SJCRH30 (cell line): ENCODE results near the gene VWA8. TPM values are rescaled to one million over a fixed set of nuclear protein-coding genes. Genes with fewer than 3 reads are reported as not detected.
A peak's percentile ranks its signal among the peaks of the same experiment; 100 is the strongest.

Source experiments
- DNase-seq, 2 experiments: peaks; one replicate each; pipeline ENCODE4 v3.0.0-alpha.2; 2015 to 2020
- H3K27ac ChIP-seq: fragments of 250-450 bp; sonication (Bioruptor Pico); 2 replicates; pipeline ENCODE4 v1.5.1; 2020; ENCODE audit warnings: mild to moderate bottlenecking, moderate library complexity
- H3K27me3 ChIP-seq: fragments of 250-450 bp; sonication (Bioruptor Pico); 2 replicates; pipeline ENCODE4 v1.5.1; 2020; ENCODE audit warnings: mild to moderate bottlenecking, moderate library complexity
- H3K36me3 ChIP-seq: fragments of 250-450 bp; sonication (Bioruptor Pico); 2 replicates; pipeline ENCODE4 v1.5.1; 2020; ENCODE audit warnings: mild to moderate bottlenecking, moderate library complexity
- H3K4me1 ChIP-seq: fragments of 250-450 bp; sonication (Bioruptor Pico); 2 replicates; pipeline ENCODE4 v1.5.1; 2020; ENCODE audit warnings: mild to moderate bottlenecking, moderate library complexity
- H3K4me3 ChIP-seq: fragments of 250-450 bp; sonication (Bioruptor Pico); 2 replicates; pipeline ENCODE4 v1.5.1; 2020; ENCODE audit warnings: mild to moderate bottlenecking, moderate library complexity
- H3K9me3 ChIP-seq: fragments of 250-450 bp; sonication (Bioruptor Pico); replicated peaks from 2 replicates; pipeline ENCODE4 v1.5.1; 2020; ENCODE audit warnings: mild to moderate bottlenecking, moderate library complexity
- total RNA-seq: library from RNA; depleted of rRNA; stranded (reverse); fragments of >200 nt; shearing (Covaris generic); gene quantifications from 2 replicates; pipeline ENCODE4 v1.2.3, GENCODE V29; 2014

The VWA8 gene
- total RNA-seq, 1 experiment from 2014 or later, result 14.8 TPM

GRCh38 chr13:41945926-41946325 is 15.0 kb downstream of the VWA8 start:
- Histone ChIP-seq H3K36me3 (peaks cover 10% of the 10 kb centered on the region), H3K27ac (no peak overlapping the region), H3K27me3 (no peaks in the 10 kb centered on the region), H3K4me3 (no peak overlapping the region), H3K4me1 (no peaks in the 10 kb centered on the region), H3K9me3 (peaks cover 5% of the 10 kb centered on the region; the same call in 1 of the 2 replicates)
- DNase-seq, result no peak

DNA sequence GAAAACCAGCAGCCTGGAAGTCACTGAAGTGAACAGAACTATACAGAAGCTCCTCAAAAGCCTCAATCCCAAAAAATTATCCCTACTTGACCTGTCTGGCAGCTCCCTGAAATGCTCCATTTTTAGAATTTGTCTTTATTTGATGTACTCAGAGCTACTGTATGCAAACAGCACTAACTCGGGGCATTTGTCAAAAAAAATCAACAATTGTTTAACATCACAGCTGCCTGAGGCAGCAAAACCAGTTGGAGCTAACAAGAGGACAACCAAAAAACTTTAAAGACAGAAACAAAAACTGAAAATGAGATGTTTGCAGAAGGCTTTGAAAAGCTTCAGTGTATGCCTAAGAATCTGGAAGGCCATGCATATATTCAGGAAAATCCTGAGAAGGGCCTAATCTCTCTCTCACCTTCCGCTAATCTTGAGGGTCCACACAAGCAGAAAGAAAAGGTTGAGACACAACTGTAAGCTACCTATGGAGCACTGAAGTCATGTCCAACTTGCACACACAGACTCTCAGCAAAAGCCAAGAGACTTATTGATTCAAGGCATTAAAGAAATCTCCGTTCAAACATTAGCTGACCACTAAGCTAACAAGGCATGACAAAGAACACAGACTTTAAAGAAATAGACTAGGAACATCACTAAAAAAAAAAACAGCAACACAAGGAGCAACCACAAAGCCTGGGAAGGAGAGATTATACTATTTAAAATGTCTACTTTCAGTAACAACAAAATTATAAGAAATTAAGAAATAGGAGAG is 16.1 kb downstream of the VWA8 start:
- Histone ChIP-seq H3K27me3 (no peaks in the 10 kb centered on the region), H3K4me1 (no peaks in the 10 kb centered on the region), H3K4me3 (no peak overlapping the region), H3K27ac (no peak overlapping the region; the same call in 1 of the 2 replicates), H3K9me3 (peaks cover 5% of the 10 kb centered on the region; the same call in 1 of the 2 replicates), H3K36me3 (peaks cover 10% of the 10 kb centered on the region)
- DNase-seq, result peak in 1 of 2 experiments; percentile 20

GRCh38 chr13:41944229-41944628 is 16.7 kb downstream of the VWA8 start:
- Histone ChIP-seq H3K4me1 (no peaks in the 10 kb centered on the region), H3K27ac (no peak overlapping the region), H3K36me3 (peaks cover 10% of the 10 kb centered on the region), H3K4me3 (no peak overlapping the region), H3K9me3 (peaks cover 5% of the 10 kb centered on the region; the same call in 1 of the 2 replicates), H3K27me3 (no peaks in the 10 kb centered on the region)
- no peak for DNase-seq

GRCh38 chr13:41942462-41943094 is 18.3 kb downstream of the VWA8 start:
- no peak for DNase-seq
- Histone ChIP-seq H3K4me3 (no peak overlapping the region), H3K27ac (no peak overlapping the region)

GRCh38 chr13:41941174-41941573 is 19.7 kb downstream of the VWA8 start:
- Histone ChIP-seq H3K36me3 (peaks cover 8% of the 10 kb centered on the region), H3K9me3 (peaks cover 5% of the 10 kb centered on the region; the same call in 1 of the 2 replicates), H3K27ac (no peak overlapping the region), H3K4me1 (no peaks in the 10 kb centered on the region), H3K4me3 (no peak overlapping the region), H3K27me3 (no peaks in the 10 kb centered on the region)
- DNase-seq, result no peak

More at GRCh38 chr13:41942462-41943094, 18.3 kb downstream of the VWA8 start:
- no peaks in the 10 kb centered on the region for H3K4me1 ChIP-seq
- H3K9me3 ChIP-seq, result peaks cover 5% of the 10 kb centered on the region; the same call in 1 of the 2 replicates
- H3K27me3 ChIP-seq, result no peaks in the 10 kb centered on the region
- H3K36me3 ChIP-seq, result peaks cover 10% of the 10 kb centered on the region

GRCh38 chr13:41939398-41939797 is 21.5 kb downstream of the VWA8 start:
- no peaks in the 10 kb centered on the region for H3K9me3 ChIP-seq
- H3K27me3 ChIP-seq, result no peaks in the 10 kb centered on the region
- H3K4me3 ChIP-seq, result no peak overlapping the region
- DNase-seq, result no peak
- H3K27ac ChIP-seq, result no peak overlapping the region
- no peaks in the 10 kb centered on the region for H3K4me1 ChIP-seq
- H3K36me3 ChIP-seq, result no peaks in the 10 kb centered on the region; the same call in 1 of the 2 replicates

DNA sequence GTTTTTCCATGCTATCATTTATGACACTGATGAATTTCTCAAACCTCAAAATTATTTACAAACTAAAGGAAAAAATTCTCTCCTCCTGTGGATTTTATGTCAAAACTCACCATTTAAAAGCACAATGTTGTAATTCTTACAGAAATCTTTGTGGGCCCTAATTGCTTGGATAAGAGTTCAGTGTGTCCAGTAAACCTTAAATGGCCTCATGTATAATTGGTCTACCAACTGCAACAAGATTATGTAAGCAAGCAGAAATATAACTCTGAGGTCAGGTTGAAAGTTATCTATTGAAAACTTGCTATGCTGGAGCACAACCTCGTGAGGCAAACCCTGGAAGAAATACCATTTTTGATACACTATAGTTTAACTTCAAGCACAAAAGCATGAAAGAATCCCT is 22.0 kb downstream of the VWA8 start:
- H3K4me3 ChIP-seq, result no peak overlapping the region
- no peaks in the 10 kb centered on the region for H3K27me3 ChIP-seq
- H3K36me3 ChIP-seq, result no peaks in the 10 kb centered on the region; the same call in 1 of the 2 replicates
- no peak for DNase-seq
- no peaks in the 10 kb centered on the region for H3K9me3 ChIP-seq
- H3K27ac ChIP-seq, result no peak overlapping the region
- no peaks in the 10 kb centered on the region for H3K4me1 ChIP-seq

DNA sequence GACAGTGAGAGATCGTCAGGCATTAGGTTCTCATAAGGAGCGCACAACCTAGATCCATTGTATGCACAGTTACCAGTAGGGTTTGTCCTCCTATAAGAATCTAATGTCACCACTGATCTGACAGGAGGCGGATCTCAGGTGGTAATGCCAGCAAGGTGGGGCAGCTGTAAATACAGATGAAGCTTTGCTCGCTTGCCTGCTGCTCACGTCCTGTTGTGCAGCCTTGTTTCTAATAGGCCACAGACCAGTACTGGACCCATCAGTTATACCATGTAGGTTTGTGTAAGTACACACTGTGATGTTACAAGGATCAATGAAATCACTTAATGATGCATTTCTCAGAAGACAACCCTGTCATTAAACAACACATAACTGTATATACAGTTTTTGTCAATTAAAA is 23.5 kb downstream of the VWA8 start:
- no peaks in the 10 kb centered on the region for H3K4me1 ChIP-seq
- H3K9me3 ChIP-seq, result no peaks in the 10 kb centered on the region
- no peaks in the 10 kb centered on the region; the same call in 1 of the 2 replicates for H3K36me3 ChIP-seq
- H3K4me3 ChIP-seq, result no peak overlapping the region
- H3K27ac ChIP-seq, result no peak overlapping the region
- no peaks in the 10 kb centered on the region for H3K27me3 ChIP-seq
- DNase-seq, result no peak

DNA sequence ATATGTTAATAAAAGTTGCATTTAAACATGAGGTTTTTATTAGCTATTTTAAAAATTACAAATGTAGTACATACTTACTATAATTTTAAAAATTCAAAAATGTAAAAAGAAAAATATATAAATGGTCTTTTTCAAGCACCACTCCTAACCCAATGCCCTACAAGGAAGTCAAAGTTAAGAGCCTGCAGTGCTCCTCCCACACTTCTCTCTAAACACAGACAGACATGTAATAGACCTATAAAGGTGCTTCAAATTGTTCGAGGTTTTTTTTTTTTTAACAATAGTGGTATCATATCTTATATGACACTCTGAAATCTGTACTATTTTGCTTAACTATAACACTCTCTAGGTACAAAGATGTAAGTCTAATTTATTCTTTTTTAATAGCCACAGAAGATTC is 25.4 kb downstream of the VWA8 start:
- Histone ChIP-seq H3K4me1 (no peaks in the 10 kb centered on the region), H3K27ac (no peak overlapping the region), H3K36me3 (no peaks in the 10 kb centered on the region; the same call in 1 of the 2 replicates), H3K9me3 (no peaks in the 10 kb centered on the region), H3K4me3 (no peak overlapping the region), H3K27me3 (no peaks in the 10 kb centered on the region)
- DNase-seq, result no peak

- Histone ChIP-seq H3K27ac (no peak overlapping the region), H3K4me3 (no peak overlapping the region), H3K36me3 (no peaks in the 10 kb centered on the region; the same call in 1 of the 2 replicates), H3K27me3 (no peaks in the 10 kb centered on the region), H3K9me3 (no peaks in the 10 kb centered on the region), H3K4me1 (no peaks in the 10 kb centered on the region)
- DNase-seq, result no peak
Measured at GRCh38 chr13:41934994-41935393, 25.9 kb downstream of the VWA8 start.

- Histone ChIP-seq H3K27ac (no peak overlapping the region), H3K4me1 (no peaks in the 10 kb centered on the region), H3K36me3 (no peaks in the 10 kb centered on the region; the same call in 1 of the 2 replicates), H3K27me3 (no peaks in the 10 kb centered on the region), H3K9me3 (no peaks in the 10 kb centered on the region), H3K4me3 (no peak overlapping the region)
- no peak for DNase-seq
Measured at GRCh38 chr13:41934120-41934519, 26.8 kb downstream of the VWA8 start.

- Histone ChIP-seq H3K9me3 (no peaks in the 10 kb centered on the region; the same call in 1 of the 2 replicates), H3K27me3 (no peaks in the 10 kb centered on the region), H3K4me3 (no peak overlapping the region), H3K27ac (no peak overlapping the region), H3K36me3 (no peaks in the 10 kb centered on the region), H3K4me1 (no peaks in the 10 kb centered on the region)
- no peak for DNase-seq
Measured at GRCh38 chr13:41931337-41931736, 29.6 kb downstream of the VWA8 start.

DNA sequence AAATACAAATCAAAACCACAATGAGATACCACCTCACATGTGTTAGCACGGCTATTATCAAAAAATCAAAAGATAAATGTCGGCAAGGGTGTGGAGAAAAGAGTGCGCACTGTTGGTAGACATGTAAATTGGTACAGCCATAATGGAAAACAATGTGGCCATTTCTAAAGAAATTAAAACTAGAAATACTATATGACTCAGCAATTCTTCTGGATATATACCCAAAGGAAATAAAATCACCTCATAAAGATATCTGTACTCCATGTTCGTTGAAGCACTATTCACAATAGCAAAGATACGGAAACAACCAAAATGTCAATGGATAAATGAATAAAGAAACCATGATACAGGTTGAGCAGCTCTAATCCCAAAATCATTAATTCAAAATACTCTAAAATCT is 30.8 kb downstream of the VWA8 start:
- Histone ChIP-seq H3K4me3 (no peak overlapping the region), H3K27ac (no peak overlapping the region), H3K4me1 (no peaks in the 10 kb centered on the region), H3K9me3 (no peaks in the 10 kb centered on the region; the same call in 1 of the 2 replicates), H3K27me3 (no peaks in the 10 kb centered on the region), H3K36me3 (no peaks in the 10 kb centered on the region)
- no peak for DNase-seq

DNA sequence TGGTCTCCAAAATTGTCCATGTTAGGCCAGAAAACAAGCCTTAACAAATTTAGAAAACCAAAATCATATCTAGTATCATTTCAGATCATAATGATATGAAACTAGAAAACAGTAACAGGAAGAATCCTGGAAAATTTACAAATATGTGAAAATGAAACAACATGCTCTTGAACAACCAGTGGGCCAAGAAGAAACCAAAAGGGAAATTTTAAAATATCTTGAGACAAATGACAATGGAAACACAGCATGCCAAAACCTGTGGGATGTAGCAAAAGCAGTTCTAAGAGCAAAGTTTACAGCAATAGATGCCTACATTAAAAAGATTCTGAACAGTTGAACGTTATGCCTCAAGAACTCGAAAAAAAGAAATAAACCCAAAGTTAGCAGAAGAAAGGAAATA is 32.6 kb downstream of the VWA8 start:
- Histone ChIP-seq H3K9me3 (no peaks in the 10 kb centered on the region; the same call in 1 of the 2 replicates), H3K27ac (no peak overlapping the region), H3K36me3 (no peaks in the 10 kb centered on the region), H3K4me1 (no peaks in the 10 kb centered on the region), H3K4me3 (no peak overlapping the region), H3K27me3 (no peaks in the 10 kb centered on the region)
- DNase-seq, result no peak

DNA sequence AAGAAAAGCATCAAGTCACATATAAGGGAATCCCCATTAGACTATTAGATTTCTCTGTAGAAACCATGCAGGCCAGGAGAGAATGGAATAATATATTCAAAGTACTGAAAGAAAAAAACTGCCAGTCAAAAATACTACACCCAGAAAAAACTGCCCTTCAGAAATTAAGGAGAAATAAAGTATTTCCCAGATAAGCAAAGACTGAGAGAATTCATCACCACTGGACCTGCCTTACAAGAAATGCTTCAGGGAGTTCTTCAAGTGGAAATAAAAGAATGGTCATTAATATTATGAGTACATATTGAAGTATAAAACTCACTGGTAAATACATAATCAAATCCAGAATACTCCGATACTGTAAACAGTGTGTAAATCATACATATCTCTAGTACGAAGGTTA is 35.9 kb downstream of the VWA8 start:
- H3K27me3 ChIP-seq, result no peaks in the 10 kb centered on the region
- no peaks in the 10 kb centered on the region for H3K36me3 ChIP-seq
- H3K9me3 ChIP-seq, result no peaks in the 10 kb centered on the region; the same call in 1 of the 2 replicates
- no peak overlapping the region for H3K4me3 ChIP-seq
- no peaks in the 10 kb centered on the region for H3K4me1 ChIP-seq
- DNase-seq, result no peak
- no peak overlapping the region for H3K27ac ChIP-seq
